Germinal center (tissue), 1 donor: ENCODE results near the gene FKBP6.
"Not testable (repeated sequence)": the region's sequence is repeated elsewhere in the genome, so short reads cannot be mapped to it uniquely, and the experiment has no call there.

Experiments
- DNase-seq: peaks from one replicate; pipeline ENCODE4 v3.0.0; 2012; ENCODE audit warnings: mixed read lengths, low spot score

Gene FKBP6

DNA sequence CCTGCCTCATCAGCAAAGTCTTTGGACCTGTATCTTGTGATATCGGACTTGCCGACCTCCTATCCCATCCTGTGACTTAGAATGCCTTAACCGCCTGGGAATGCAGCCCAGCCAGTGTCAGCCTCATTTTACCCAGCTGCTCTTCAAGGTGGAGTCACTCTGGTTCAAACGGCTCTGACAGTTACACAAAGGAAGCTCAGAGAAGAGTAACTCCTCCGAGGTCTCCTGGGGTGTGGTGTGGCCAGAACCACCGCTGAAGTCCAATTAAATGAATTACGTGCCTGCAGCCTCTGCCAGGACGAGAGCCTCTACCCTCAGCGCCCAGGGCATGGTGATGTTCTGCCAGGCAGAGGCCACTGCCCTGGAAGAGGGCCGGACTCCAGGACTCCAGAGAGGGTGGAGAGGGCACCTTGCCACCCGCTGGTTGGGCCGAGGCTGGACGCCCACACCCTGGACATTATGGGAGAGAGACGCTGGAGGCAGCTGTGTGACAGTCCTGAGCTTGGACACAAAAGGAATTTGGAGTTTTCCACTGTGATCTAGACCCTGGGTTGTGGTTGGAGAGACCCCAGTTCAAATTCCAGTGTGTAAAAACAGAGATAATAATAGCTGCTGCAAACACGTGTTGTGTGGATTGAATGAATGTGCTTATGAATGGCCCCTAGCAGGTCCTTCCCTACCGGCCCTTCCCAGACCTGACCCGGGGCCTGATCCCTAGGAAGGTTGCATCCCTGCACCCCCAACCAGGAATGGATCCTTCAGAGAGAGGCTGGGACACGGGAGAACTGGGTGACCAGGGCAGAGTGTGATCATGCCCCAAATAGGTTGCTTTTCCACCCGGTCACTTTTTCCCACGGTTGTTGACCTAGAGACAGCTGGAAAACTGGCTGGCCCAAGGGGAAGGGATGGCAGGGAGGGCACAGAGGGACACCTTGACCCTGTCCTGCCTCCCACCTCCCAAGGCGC is 67.9 kb downstream of the FKBP6 start:
- DNase-seq: no peak

GRCh38 chr7:73397521-73398281 is 69.7 kb downstream of the FKBP6 start:
- DNase-seq: no peak

- peak; percentile 37 for DNase-seq
These were observed 71.5 kb downstream of the FKBP6 start for GRCh38 chr7:73399185-73400050.

- DNase-seq: not testable (repeated sequence)
These were observed 76.9 kb downstream of the FKBP6 start for GRCh38 chr7:73404860-73405259.
